GM12878 (cell line): ENCODE results near the gene ZFP90. TPM values are rescaled to one million over a fixed set of nuclear protein-coding genes. Genes with fewer than 3 reads are reported as not detected.

Experiments used
- ATAC-seq: fragments of 200-7000 bp; cut with Tn5 transposase; 3 replicates; pipeline ENCODE4 v1.9.1; 2020; ENCODE audit warnings: mild to moderate bottlenecking, moderate library complexity
- BruUV-seq: library from RNA; stranded (reverse); fragments of 400-500 nt; replicated peaks from 2 replicates; lab custom pipeline; 2021; lab: Mats Ljungman, UMichigan
- CTCF ChIA-PET: fragments of 300-600 bp; sonication (Branson Sonifier 250); formaldehyde crosslinking; extraction: SDS; loops from one replicate; lab custom pipeline; 2021; ENCODE audit warnings: inconsistent platforms; lab: Yijun Ruan, JAX
- POLR2A ChIA-PET: fragments of 350-600 bp; formaldehyde crosslinking; extraction: SDS; loops from one replicate; lab custom pipeline; 2021; ENCODE audit warnings: inconsistent platforms; lab: Charles Lee
- RAD21 ChIA-PET: fragments of 300-600 bp; sonication (Branson Sonifier 250); formaldehyde crosslinking; loops from one replicate; lab custom pipeline; 2023; ENCODE audit warnings: antibody characterized with exemption; ENCODE audit not compliant: unreplicated experiment; lab: Charles Lee
- SMC1A ChIA-PET: fragments of 300-600 bp; sonication (Branson Sonifier 250); formaldehyde crosslinking; loops from one replicate; lab custom pipeline; 2023; ENCODE audit not compliant: unreplicated experiment, uncharacterized antibody; lab: Charles Lee
- DNase-seq: peaks from one replicate; pipeline ENCODE4 v3.0.0-alpha.2; 2011; ENCODE audit warnings: low read depth, low spot score
- FAIRE-seq: peaks from 3 replicates; lab custom pipeline; 2011; peaks lifted over from hg19 to GRCh38; lab: Jason Lieb, UNC
- H2AFZ ChIP-seq: 2 replicates; pipeline ENCODE4 v1.6.0; 2011; ENCODE audit warnings: low read depth, low read length, control low read depth; ENCODE audit not compliant: control insufficient read depth
- H3K27ac ChIP-seq: 2 replicates; pipeline ENCODE4 v1.5.1; 2011; ENCODE audit warnings: control low read depth; ENCODE audit not compliant: control insufficient read depth, insufficient read depth
- H3K27me3 ChIP-seq, 2 experiments: replicated peaks in 1 of 2; 2 replicates each; pipeline versions ENCODE4 v1.6.0 to v1.6.1; 2011; ENCODE audit warnings: low read length in 1 of 2; ENCODE audit not compliant: control insufficient read depth in 2 of 2, insufficient read depth in 2 of 2
- H3K36me3 ChIP-seq, 2 experiments: 2 replicates each; pipeline ENCODE4 v1.5.1; 2011; ENCODE audit warnings: low read length in 1 of 2; ENCODE audit not compliant: control insufficient read depth in 2 of 2, insufficient read depth in 2 of 2
- H3K4me1 ChIP-seq: 2 replicates; pipeline ENCODE4 v1.6.1; 2011; ENCODE audit warnings: mild to moderate bottlenecking, low read length, moderate library complexity, mixed read lengths; ENCODE audit not compliant: control insufficient read depth, insufficient read depth
- H3K4me2 ChIP-seq: 2 replicates; pipeline ENCODE4 v1.6.0; 2011; ENCODE audit warnings: control low read depth; ENCODE audit not compliant: control insufficient read depth, insufficient read depth
- H3K4me3 ChIP-seq: fragments of 200-600 bp; sonication (generic); 2 replicates; pipeline ENCODE4 v1.5.1; 2016
- H3K79me2 ChIP-seq: 2 replicates; pipeline ENCODE4 v1.6.0; 2011; ENCODE audit warnings: low read length; ENCODE audit not compliant: control insufficient read depth, insufficient read depth
- H3K9ac ChIP-seq: 2 replicates; pipeline ENCODE4 v1.8.0; 2011; ENCODE audit warnings: low read length, control low read depth, mixed read lengths; ENCODE audit not compliant: control insufficient read depth, insufficient read depth
- H3K9me3 ChIP-seq: replicated peaks from 3 replicates; pipeline ENCODE4 v1.5.1; 2011; ENCODE audit warnings: mild to moderate bottlenecking, low read length; ENCODE audit not compliant: control insufficient read depth, insufficient read depth
- H4K20me1 ChIP-seq: 2 replicates; pipeline ENCODE4 v1.6.0; 2011; ENCODE audit not compliant: control insufficient read depth, insufficient read depth
- CEBPB ChIP-seq, 2 experiments: fragments of 150-350 bp in 1 of 2; IDR thresholded peaks; 2 replicates each; pipeline ENCODE4 v1.6.1; 2012 to 2014; ENCODE audit warnings: low read depth in 2 of 2, low read length in 2 of 2, borderline replicate concordance in 1 of 2, inconsistent platforms in 1 of 2
- ETV6 ChIP-seq, 2 experiments: fragments of 450-650 bp in 1 of 2; IDR thresholded peaks in 1 of 2; conservative IDR thresholded peaks in 1 of 2; 2 replicates each; pipeline ENCODE4 v1.6.1; 2014; ENCODE audit warnings: antibody characterized with exemption in 1 of 2, borderline replicate concordance in 1 of 2, low read depth in 1 of 2, mild to moderate bottlenecking in 1 of 2, moderate library complexity in 1 of 2
- MTA3 ChIP-seq: IDR thresholded peaks from 2 replicates; pipeline ENCODE4 v1.6.1; 2012; ENCODE audit warnings: low read length, inconsistent platforms, borderline replicate concordance
- NFYB ChIP-seq: IDR thresholded peaks from 2 replicates; pipeline ENCODE4 v1.6.1; 2011; ENCODE audit warnings: low read depth, mild to moderate bottlenecking, low read length, improper control_type of control experiment, moderate library complexity; ENCODE audit not compliant: insufficient read depth
- PAX8 ChIP-seq: fragments of 450-650 bp; IDR thresholded peaks from 2 replicates; pipeline ENCODE4 v1.6.1; 2017; ENCODE audit warnings: mild to moderate bottlenecking, moderate library complexity
- SP1 ChIP-seq: IDR thresholded peaks from one replicate; pipeline ENCODE4 v1.6.1; 2011; ENCODE audit warnings: low read depth, low read length
- ZSCAN29 ChIP-seq: fragments of 450-650 bp; IDR thresholded peaks from 2 replicates; pipeline ENCODE4 v1.6.1; 2017; ENCODE audit warnings: mild to moderate bottlenecking, moderate library complexity
- WGBS: methylation state at CpG from one replicate; pipeline ENCODE4 v1.1.6; 2016; ENCODE audit warnings: low lambda C conversion rate; ENCODE audit not compliant: insufficient replicate concordance, insufficient coverage; ENCODE audit errors: missing lambda C conversion rate; 5-methylcytosine and 5-hydroxymethylcytosine counted together
- in situ Hi-C: fragments of 300-500 bp; cut with MboI; formaldehyde crosslinking; loops from 9 replicates; pipeline ENCODE4 v1.14.3; 2018; ENCODE audit warnings: mixed read lengths
- intact Hi-C: fragments of 100-400 bp; cut with micrococcal nuclease; formaldehyde crosslinking; loops from one replicate; pipeline ENCODE4 v1.14.2; 2022; ENCODE audit not compliant: unreplicated experiment
- polyA plus RNA-seq, 11 experiments: library from polyadenylated mRNA; depleted of rRNA in 4 of 11; unstranded in 6 of 11; stranded (reverse) in 5 of 11; fragments of >200 nt; fragmentation: Nextera tagmentation in 4 of 11; fragmentation: Illumina TruSeq in 1 of 11; extraction: Ambion mirVana in 4 of 11; extraction: Trizol in 1 of 11; gene quantifications; 1 replicate in 1 of 11; 2 replicates in 10 of 11; pipeline versions ENCODE4 v1.2.1 to v1.2.3, GENCODE V29; 2011 to 2016; ENCODE audit warnings: inconsistent platforms in 2 of 11, missing spikeins in 2 of 11, low read depth in 1 of 11
- total RNA-seq, 4 experiments: library from RNA; depleted of rRNA in 3 of 4; stranded (reverse); fragments of >200 nt in 3 of 4; fragmentation: Illumina TruSeq in 1 of 4; extraction: Trizol in 1 of 4; gene quantifications; 2 replicates each; pipeline versions ENCODE4 v1.2.1 to v1.2.3, GENCODE V29; 2013 to 2021
- TF ChIP-seq, protein P1 (sequence below): fragments of 450-650 bp; IDR thresholded peaks from 2 replicates; pipeline ENCODE4 v1.6.1; 2018; ENCODE audit warnings: borderline replicate concordance, mild to moderate bottlenecking; ENCODE audit not compliant: partially characterized antibody

Gene ZFP90
- total and polyA plus RNA-seq, 10 of the 15 experiments (the other 5 are each of a cell fraction or from before 2014, with no cell fraction given) = 3.3 to 20.0 (median 15.4) TPM

DNA sequence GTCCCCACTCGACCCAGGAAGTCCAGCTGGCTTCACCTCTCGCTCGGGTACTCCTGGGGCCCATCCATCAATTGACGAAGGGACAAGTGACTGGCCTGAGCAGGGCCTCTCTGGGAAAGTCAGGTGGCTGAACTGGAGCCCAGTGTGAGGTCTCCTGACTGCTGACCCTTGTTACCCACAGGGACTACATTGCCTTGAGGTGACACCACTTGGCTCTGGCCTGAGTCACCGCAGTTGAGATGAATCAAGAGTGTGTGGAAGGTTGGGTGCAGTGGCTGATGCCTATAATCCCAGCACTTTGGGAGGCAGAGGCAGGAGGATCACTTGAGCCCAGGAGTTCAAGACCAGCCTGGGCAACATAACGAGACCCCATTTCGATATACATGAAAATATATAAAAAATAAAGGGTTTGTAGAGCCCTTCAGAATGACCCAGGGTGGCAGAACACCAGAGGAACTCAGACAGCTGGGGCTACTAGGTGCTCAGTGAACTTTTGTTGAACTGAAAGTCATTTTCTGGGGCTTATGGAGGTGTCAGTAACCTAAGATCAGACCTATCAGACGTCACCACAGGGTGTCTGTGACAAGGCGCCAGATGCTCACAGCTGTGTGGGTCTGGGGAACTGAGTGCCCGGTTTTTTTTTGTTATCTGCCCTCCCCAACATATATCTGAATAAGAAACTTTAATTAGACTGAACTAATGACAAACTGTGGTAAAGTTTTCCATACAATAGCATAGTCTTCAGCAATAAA, 14.8 kb upstream of the ZFP90 start (continued):
- TF ChIP-seq, protein P1, sequence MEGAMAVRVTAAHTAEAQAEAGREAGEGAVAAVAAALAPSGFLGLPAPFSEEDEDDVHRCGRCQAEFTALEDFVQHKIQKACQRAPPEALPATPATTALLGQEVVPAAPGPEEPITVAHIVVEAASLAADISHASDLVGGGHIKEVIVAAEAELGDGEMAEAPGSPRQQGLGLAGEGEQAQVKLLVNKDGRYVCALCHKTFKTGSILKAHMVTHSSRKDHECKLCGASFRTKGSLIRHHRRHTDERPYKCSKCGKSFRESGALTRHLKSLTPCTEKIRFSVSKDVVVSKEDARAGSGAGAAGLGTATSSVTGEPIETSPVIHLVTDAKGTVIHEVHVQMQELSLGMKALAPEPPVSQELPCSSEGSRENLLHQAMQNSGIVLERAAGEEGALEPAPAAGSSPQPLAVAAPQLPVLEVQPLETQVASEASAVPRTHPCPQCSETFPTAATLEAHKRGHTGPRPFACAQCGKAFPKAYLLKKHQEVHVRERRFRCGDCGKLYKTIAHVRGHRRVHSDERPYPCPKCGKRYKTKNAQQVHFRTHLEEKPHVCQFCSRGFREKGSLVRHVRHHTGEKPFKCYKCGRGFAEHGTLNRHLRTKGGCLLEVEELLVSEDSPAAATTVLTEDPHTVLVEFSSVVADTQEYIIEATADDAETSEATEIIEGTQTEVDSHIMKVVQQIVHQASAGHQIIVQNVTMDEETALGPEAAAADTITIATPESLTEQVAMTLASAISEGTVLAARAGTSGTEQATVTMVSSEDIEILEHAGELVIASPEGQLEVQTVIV = no peak
- TF ChIP-seq ETV6 (conservative IDR thresholded peaks at IDR 0.05 in 1 of 2, IDR thresholded peaks at IDR 0.05 in 1 of 2; ENCODE audit: borderline replicate concordance in 1 of 2, low read depth in 1 of 2) (no peak), ZSCAN29 (no peak), CEBPB (IDR thresholded peaks at IDR 0.05; ENCODE audit: borderline replicate concordance in 1 of 2, low read depth in 2 of 2, low read length in 2 of 2) (no peak), PAX8 (no peak)

GRCh38 chr16:68526143-68526781, 12.8 kb upstream of the ZFP90 start:
- intact Hi-C loops = loop anchor here (5.0 kb wide), 3 partner anchors 231 to 761 kb away; no protein-coding TSS in a partner anchor
- Histone ChIP-seq H4K20me1 (no peaks in the 10 kb centered on the region), H3K27me3 (no peaks in the 10 kb centered on the region), H3K4me1 (peaks cover 7% of the 10 kb centered on the region), H3K79me2 (no peaks in the 10 kb centered on the region), H3K27ac (no peak overlapping the region), H2AFZ (no peak overlapping the region), H3K36me3 (no peaks in the 10 kb centered on the region), H3K4me3 (no peak overlapping the region), H3K4me2 (no peak overlapping the region), H3K9ac (no peak overlapping the region), H3K9me3 (no peaks in the 10 kb centered on the region; the same call in 1 of the 3 replicates)
- in situ Hi-C loops = loop anchor here (10.0 to 25.0 kb wide), 2 partner anchors 286 to 759 kb away; no protein-coding TSS in a partner anchor
- BruUV-seq = no TSS peak
- DNase-seq (no peak), ATAC-seq (no peak), FAIRE-seq (no peak)
- no peak for TF ChIP-seq MTA3
- TF ChIP-seq, protein P1 = peak; percentile 32
- TF ChIP-seq NFYB = 0 out of 2 replicates have a peak, but pooled peaks have one; percentile 26
- TF ChIP-seq SP1 = no peak
- ChIA-PET POLR2A (interaction anchor here (0.9 kb wide), 1 partner anchor 164 kb away, joined by 3 read pairs; no protein-coding TSS in a partner anchor), RAD21 (interaction anchor here (2.0 kb wide), 1 partner anchor 65 kb away, joined by 9 read pairs; no protein-coding TSS in a partner anchor), SMC1A (no interaction called here), CTCF (interaction anchor here (1.4 to 4.2 kb wide), 2 partner anchors 274 to 604 kb away, joined by 3 to 41 read pairs; no protein-coding TSS in a partner anchor)
- WGBS = 78% methylated on average over 16 of the region's 17 CpGs
